ENCODE results near the gene CCNA1.

The CCNA1 gene

DNA sequence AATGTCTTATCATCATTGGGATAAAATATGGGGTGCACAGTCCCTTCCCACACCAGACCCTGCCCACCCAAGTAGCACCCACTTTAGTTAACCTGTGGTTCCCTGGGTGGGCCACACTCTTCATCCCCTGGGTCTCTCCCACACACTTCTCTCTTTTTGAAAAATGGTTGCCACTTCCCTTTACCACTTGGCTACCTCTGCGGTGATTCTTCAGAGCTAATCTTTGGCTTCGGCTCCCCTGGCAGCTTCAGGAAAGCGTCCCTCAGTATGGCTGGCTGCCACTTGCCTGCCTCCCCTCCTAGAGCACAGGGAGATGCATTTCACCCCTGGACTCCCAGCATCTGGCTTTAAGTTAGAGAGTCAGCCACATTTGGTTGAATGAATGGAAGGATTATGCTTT lies 18.2 kb downstream of the CCNA1 start:
- no peak for DNase-seq (ENCODE audit: extremely low read depth in 1 of 2, low read depth in 1 of 2)

- no peak for DNase-seq (ENCODE audit: extremely low read depth in 1 of 2, low read depth in 1 of 2)
Observed at GRCh38 chr13:36453516-36453915, 21.2 kb downstream of the CCNA1 start.

- no peak for DNase-seq (ENCODE audit: extremely low read depth in 1 of 2, low read depth in 1 of 2)
Observed at GRCh38 chr13:36454121-36454520, 21.8 kb downstream of the CCNA1 start.

- no peak for DNase-seq (ENCODE audit: extremely low read depth in 1 of 2, low read depth in 1 of 2)
Observed at GRCh38 chr13:36454987-36455386, 22.7 kb downstream of the CCNA1 start.

DNA sequence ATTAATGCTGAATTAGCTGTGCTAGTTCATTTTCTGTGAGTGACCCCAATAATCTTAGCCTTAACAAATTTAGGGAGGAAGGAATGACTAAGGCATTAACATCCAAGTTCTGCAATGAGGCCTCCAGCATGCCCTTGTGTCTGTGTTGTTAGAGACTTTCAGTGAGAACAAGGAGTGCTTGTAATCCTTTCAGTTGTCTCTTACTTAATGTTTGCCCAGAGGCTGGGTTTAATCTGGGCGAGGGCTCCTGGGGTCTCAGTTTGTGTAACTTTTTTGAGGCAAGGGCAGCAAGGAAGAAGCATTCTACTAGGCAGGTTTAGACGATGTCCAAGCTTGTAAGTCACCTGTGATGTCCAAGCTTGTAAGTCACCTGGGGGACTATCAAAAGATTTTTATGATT lies 24.3 kb downstream of the CCNA1 start:
- no peak for DNase-seq (ENCODE audit: extremely low read depth in 1 of 2, low read depth in 1 of 2)

DNA sequence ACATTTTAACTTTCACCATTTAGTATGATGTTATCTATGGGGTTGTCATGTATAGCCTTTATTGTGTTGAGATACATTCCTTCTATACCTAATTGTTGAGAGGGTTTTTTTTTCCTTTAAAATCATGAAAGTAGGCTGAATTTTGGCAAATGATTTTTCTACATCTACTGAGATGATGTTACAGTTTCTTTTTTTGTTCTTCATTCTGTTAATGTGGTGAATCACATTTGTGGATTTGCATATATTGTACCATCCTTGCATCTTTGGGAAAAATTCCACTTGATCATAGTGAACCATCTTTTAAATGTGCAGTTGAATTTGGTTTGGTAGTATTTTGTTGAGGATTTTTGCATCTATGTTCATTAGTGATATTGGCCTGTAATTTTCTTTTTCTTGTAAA lies 29.2 kb downstream of the CCNA1 start:
- DNase-seq (ENCODE audit: extremely low read depth in 1 of 2, low read depth in 1 of 2): no peak

DNA sequence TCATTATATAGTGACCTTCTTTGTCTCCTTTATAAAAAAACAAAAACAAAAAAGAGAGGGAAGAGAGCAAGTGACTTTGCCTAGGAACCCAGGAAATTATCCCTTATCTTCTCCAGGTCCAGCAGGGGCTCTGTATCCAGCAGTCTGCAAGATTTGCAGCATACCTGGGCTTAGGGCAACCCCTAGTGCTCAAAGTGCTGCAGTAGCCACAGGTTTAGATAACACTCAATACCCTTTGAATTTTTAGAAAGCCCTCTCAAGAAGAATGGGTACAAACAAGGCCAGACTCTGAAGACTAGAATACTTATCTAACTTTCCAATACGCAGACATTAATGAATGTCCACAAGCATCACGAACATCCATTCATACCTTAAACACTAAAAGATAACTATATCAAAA lies 43.2 kb downstream of the CCNA1 start:
- no peak for DNase-seq (ENCODE audit: extremely low read depth in 1 of 2, low read depth in 1 of 2)

- no peak for DNase-seq (ENCODE audit: extremely low read depth in 1 of 2, low read depth in 1 of 2)
Observed at GRCh38 chr13:36476661-36477060, 44.4 kb downstream of the CCNA1 start.

GRCh38 chr13:36480726-36481427 lies 48.6 kb downstream of the CCNA1 start:
- DNase-seq (ENCODE audit: extremely low read depth in 1 of 2, low read depth in 1 of 2): no peak

DNA sequence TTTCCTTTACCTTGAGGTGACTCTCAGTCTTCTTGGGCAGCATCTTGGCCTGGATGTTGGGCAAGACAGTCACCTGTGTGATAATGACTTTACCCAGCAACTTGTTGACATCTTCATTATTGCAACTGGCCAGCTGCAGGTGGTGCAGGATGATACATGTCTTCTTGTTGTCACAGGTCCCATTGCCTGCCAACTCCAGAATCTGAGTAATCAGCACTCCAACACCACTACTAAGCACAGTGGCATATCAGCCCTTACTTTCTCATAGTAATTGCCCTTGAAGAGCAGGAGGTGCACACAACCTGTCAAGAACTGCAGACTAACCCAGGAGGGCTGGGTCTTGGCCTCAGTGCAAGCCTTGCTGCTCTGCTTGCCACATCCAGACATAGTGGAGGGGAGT lies 57.8 kb downstream of the CCNA1 start:
- no peak for DNase-seq (ENCODE audit: extremely low read depth in 1 of 2, low read depth in 1 of 2)

All from stimulated activated CD8-positive, alpha-beta memory T cell treated with anti-CD3 and anti-CD28 coated beads, Interleukin-7, amount 100 ng/mL, for 48 hours (primary cell).